Liver (tissue), 9 donors: ENCODE measurements around the gene ARF1. TPM values are rescaled to one million over a fixed set of nuclear protein-coding genes. Genes with fewer than 3 reads are reported as not detected.

Source experiments
- DNase-seq: peaks from one replicate; pipeline ENCODE4 v3.0.0-alpha.2; 2017; ENCODE audit warnings: low spot score
- H3K27ac ChIP-seq, 2 donors: one replicate each; pipeline ENCODE4 v1.7.0; 2013; ENCODE audit warnings: inconsistent platforms in 2 of 2, low read length in 2 of 2, control low read depth in 1 of 2, low read depth in 1 of 2, mild to moderate bottlenecking in 1 of 2
- H3K27me3 ChIP-seq, 4 donors: one replicate each; pipeline versions ENCODE4 v1.6.1 to v1.7.0; 2013; ENCODE audit warnings: low read length in 3 of 4, inconsistent platforms in 1 of 4, mild to moderate bottlenecking in 1 of 4, moderate library complexity in 1 of 4; ENCODE audit not compliant: control insufficient read depth in 4 of 4, insufficient read depth in 4 of 4
- H3K36me3 ChIP-seq, 4 donors: one replicate each; pipeline versions ENCODE4 v1.6.1 to v1.7.0; 2013; ENCODE audit warnings: low read length in 3 of 4, mild to moderate bottlenecking in 3 of 4, low read depth in 1 of 4, moderate library complexity in 1 of 4; ENCODE audit not compliant: control insufficient read depth in 4 of 4, insufficient read depth in 3 of 4
- H3K4me1 ChIP-seq, 4 donors: one replicate each; pipeline versions ENCODE4 v1.6.1 to v1.7.0; 2013; ENCODE audit warnings: low read length in 3 of 4, mild to moderate bottlenecking in 3 of 4, moderate library complexity in 1 of 4; ENCODE audit not compliant: control insufficient read depth in 4 of 4, insufficient read depth in 4 of 4
- H3K4me3 ChIP-seq, 3 donors: one replicate each; pipeline versions ENCODE4 v1.6.1 to v1.7.0; 2013; ENCODE audit warnings: low read length in 3 of 3, control low read depth in 1 of 3, low read depth in 1 of 3, mild to moderate bottlenecking in 1 of 3
- H3K9ac ChIP-seq, 2 donors: one replicate each; pipeline ENCODE4 v1.7.0; 2013; ENCODE audit warnings: low read length in 2 of 2, mild to moderate bottlenecking in 2 of 2, moderate library complexity in 2 of 2, control low read depth in 1 of 2, low read depth in 1 of 2
- H3K9me3 ChIP-seq, 4 donors: one replicate each; pipeline versions ENCODE4 v1.6.1 to v1.7.0; 2013; ENCODE audit warnings: low read length in 3 of 4; ENCODE audit not compliant: control insufficient read depth in 4 of 4
- ATF3 ChIP-seq: IDR thresholded peaks from 2 replicates; pipeline ENCODE4 v1.6.1; 2016; ENCODE audit warnings: antibody characterized with exemption
- CTCF ChIP-seq: fragments of 150-350 bp; IDR thresholded peaks from 2 replicates; pipeline ENCODE4 v1.5.1; 2017; ENCODE audit warnings: improper control_type of control experiment, low read depth, low read length; ENCODE audit not compliant: missing input control
- EGR1 ChIP-seq, 2 donors: IDR thresholded peaks; 2 replicates each; pipeline ENCODE4 v1.6.1; 2016 to 2018; ENCODE audit warnings: antibody characterized with exemption in 2 of 2, low read depth in 2 of 2
- FOXA1 ChIP-seq: IDR thresholded peaks from 2 replicates; pipeline ENCODE4 v1.6.1; 2016; ENCODE audit warnings: antibody characterized with exemption
- FOXA2 ChIP-seq: IDR thresholded peaks from 2 replicates; pipeline ENCODE4 v1.6.1; 2016; ENCODE audit warnings: antibody characterized with exemption
- GABPA ChIP-seq, 2 donors: IDR thresholded peaks in 1 of 2; conservative IDR thresholded peaks in 1 of 2; 2 replicates each; pipeline ENCODE4 v1.6.1; 2016; ENCODE audit warnings: antibody characterized with exemption in 2 of 2, mild to moderate bottlenecking in 1 of 2, moderate library complexity in 1 of 2
- HNF4A ChIP-seq, 2 donors: conservative IDR thresholded peaks; 2 replicates each; pipeline ENCODE4 v1.6.1; 2016; ENCODE audit warnings: antibody characterized with exemption in 2 of 2, mild to moderate bottlenecking in 2 of 2
- HNF4G ChIP-seq: IDR thresholded peaks from 2 replicates; pipeline ENCODE4 v1.6.1; 2016; ENCODE audit warnings: antibody characterized with exemption
- JUND ChIP-seq, 2 donors: IDR thresholded peaks; 2 replicates each; pipeline ENCODE4 v1.6.1; 2016; ENCODE audit warnings: antibody characterized with exemption in 2 of 2
- MAX ChIP-seq: IDR thresholded peaks from 2 replicates; pipeline ENCODE4 v1.6.1; 2016; ENCODE audit warnings: antibody characterized with exemption
- NR2F2 ChIP-seq: IDR thresholded peaks from 2 replicates; pipeline ENCODE4 v1.6.1; 2016; ENCODE audit warnings: antibody characterized with exemption
- RAD21 ChIP-seq, 2 donors: IDR thresholded peaks; 2 replicates each; pipeline ENCODE4 v1.6.1; 2016; ENCODE audit warnings: antibody characterized with exemption in 2 of 2, mild to moderate bottlenecking in 2 of 2
- REST ChIP-seq: IDR thresholded peaks from 2 replicates; pipeline ENCODE4 v1.6.1; 2016; ENCODE audit warnings: antibody characterized with exemption, mild to moderate bottlenecking
- RXRA ChIP-seq, 2 donors: IDR thresholded peaks; 2 replicates each; pipeline ENCODE4 v1.6.1; 2017 to 2018; ENCODE audit warnings: antibody characterized with exemption in 2 of 2, mild to moderate bottlenecking in 1 of 2
- SP1 ChIP-seq: IDR thresholded peaks from 2 replicates; pipeline ENCODE4 v1.6.1; 2018; ENCODE audit warnings: antibody characterized with exemption, mild to moderate bottlenecking
- TAF1 ChIP-seq: conservative IDR thresholded peaks from 2 replicates; pipeline ENCODE4 v1.6.1; 2016; ENCODE audit warnings: antibody characterized with exemption, mild to moderate bottlenecking
- YY1 ChIP-seq: IDR thresholded peaks from 2 replicates; pipeline ENCODE4 v1.6.1; 2016; ENCODE audit warnings: antibody characterized with exemption, mild to moderate bottlenecking
- ZBTB33 ChIP-seq: IDR thresholded peaks from 2 replicates; pipeline ENCODE4 v1.6.1; 2016; ENCODE audit warnings: antibody characterized with exemption
- WGBS: extraction: QIAGEN DNeasy Blood & Tissue Kit; methylation state at CpG from one replicate; pipeline ENCODE4 v1.1.7; 2013; 5-methylcytosine and 5-hydroxymethylcytosine counted together
- polyA plus RNA-seq, 2 donors: library from polyadenylated mRNA; stranded (reverse) in 1 of 2; unstranded in 1 of 2; fragments of 200-250 nt in 1 of 2; fragments of >200 nt in 1 of 2; fragmentation: Nextera tagmentation in 1 of 2; extraction: Ambion mirVana in 1 of 2; gene quantifications; one replicate each; pipeline versions ENCODE4 v1.2.1 to v1.2.3, GENCODE V29; 2013 to 2015
- total RNA-seq, 2 donors: library from RNA; depleted of rRNA; stranded (reverse); fragments of >200 nt; gene quantifications; one replicate each; pipeline ENCODE4 v1.2.3, GENCODE V29; 2014
- donor health status: healthy.
- donor health status: healthy.
- donor health status: healthy.
- donor health status: healthy.
- donor health status: healthy.

The ARF1 gene
- total and polyA plus RNA-seq, 4 donors, result 151 to 282 (median 213) TPM

DNA sequence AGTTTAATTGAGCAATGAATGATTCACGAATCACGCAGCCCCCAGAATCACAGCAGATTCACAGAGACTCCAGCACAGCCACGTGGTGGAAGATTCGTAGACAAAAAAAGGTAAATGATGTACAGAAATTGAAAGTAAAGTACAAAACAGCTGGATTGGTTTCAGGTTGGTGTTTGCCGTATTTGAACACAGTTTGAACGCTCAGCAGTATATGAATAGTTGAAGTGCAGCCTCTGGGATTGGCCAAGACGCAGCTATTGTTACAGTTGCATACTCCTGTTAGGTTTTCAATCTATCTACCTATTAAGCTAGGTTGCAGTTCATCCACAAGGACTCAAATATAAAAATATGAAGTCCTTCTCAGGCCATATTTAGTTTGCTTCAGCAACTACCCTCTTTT, 29.7 kb downstream of the ARF1 start:
- Histone ChIP-seq H3K9me3 (no peaks in the 10 kb centered on the region), H3K27ac (no peak overlapping the region), H3K4me3 (no peak overlapping the region), H3K4me1 (peaks cover 2 to 22% (median 16%) of the 10 kb centered on the region in 4 donors), H3K36me3 (peaks cover 0 to 4% (median 2%) of the 10 kb centered on the region in 4 donors), H3K9ac (no peak overlapping the region), H3K27me3 (no peaks in the 10 kb centered on the region)
- no peak for DNase-seq
- TF ChIP-seq RAD21 (IDR thresholded peaks at IDR 0.05) (no peak), ATF3 (no peak), RXRA (IDR thresholded peaks at IDR 0.05) (no peak), ZBTB33 (no peak), GABPA (IDR thresholded peaks at IDR 0.05 in 1 of 2, conservative IDR thresholded peaks at IDR 0.05 in 1 of 2) (no peak), FOXA1 (no peak), JUND (IDR thresholded peaks at IDR 0.05) (no peak), EGR1 (IDR thresholded peaks at IDR 0.05; ENCODE audit: low read depth in 2 of 2) (no peak), REST (no peak), MAX (no peak), TAF1 (no peak), YY1 (no peak), HNF4A (conservative IDR thresholded peaks at IDR 0.05) (no peak), FOXA2 (no peak), CTCF (no peak), SP1 (no peak), HNF4G (no peak)
- WGBS, result 94% methylated on average over 7 of the region's 7 CpGs

GRCh38 chr1:228112617-228113016, 30.1 kb downstream of the ARF1 start:
- no peaks in the 10 kb centered on the region for H3K9me3 ChIP-seq
- DNase-seq, result no peak
- H3K4me1 ChIP-seq, result peaks cover 2 to 20% (median 15%) of the 10 kb centered on the region in 4 donors
- H3K27ac ChIP-seq, result no peak overlapping the region
- H3K4me3 ChIP-seq, result no peak overlapping the region
- WGBS, result 82% methylated on average over 1 of the region's 1 CpG
- TF ChIP-seq NR2F2 (no peak), MAX (no peak), HNF4G (no peak), ZBTB33 (no peak), TAF1 (no peak), FOXA2 (no peak), EGR1 (IDR thresholded peaks at IDR 0.05; ENCODE audit: low read depth in 2 of 2) (no peak), ATF3 (no peak), REST (no peak), FOXA1 (no peak), HNF4A (conservative IDR thresholded peaks at IDR 0.05) (no peak)
- no peaks in the 10 kb centered on the region for H3K27me3 ChIP-seq
- peaks cover 0 to 1% (median under 1%) of the 10 kb centered on the region in 4 donors for H3K36me3 ChIP-seq
- no peak overlapping the region for H3K9ac ChIP-seq
